ENCODE results near the gene ITGAX.

DNA sequence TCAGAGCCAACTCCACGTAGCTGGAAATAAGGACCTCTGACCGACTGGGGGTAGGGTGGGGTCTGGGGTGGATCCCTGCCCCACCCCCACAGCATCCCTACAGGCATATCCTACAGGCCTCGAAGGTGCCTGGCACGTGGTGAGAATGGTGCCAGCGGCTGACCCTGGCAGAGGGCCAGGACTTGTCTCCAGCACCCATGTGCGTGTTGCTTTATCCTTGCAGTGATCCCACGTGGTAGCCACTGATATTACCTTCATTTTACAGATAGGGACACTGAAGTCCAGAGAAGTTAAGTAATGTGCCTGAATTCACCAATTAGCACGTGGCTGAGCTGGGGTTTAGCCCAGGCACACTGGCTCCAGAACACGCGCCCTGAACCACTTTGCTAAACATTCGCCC, 46.5 kb downstream of the ITGAX start:
- TF ChIP-seq CTCF (IDR thresholded peaks at IDR 0.05) (no peak), POLR2A (IDR thresholded peaks at IDR 0.05) (no peak)
